GM12864 (cell line): ENCODE measurements around the gene MAST2.

Experiments used
- DNase-seq: peaks from one replicate; pipeline ENCODE4 v3.0.0-alpha.2; 2011; ENCODE audit warnings: low read depth
- H3K4me3 ChIP-seq: 2 replicates; pipeline ENCODE4 v1.5.1; 2011; ENCODE audit warnings: mild to moderate bottlenecking, low read depth, low read length, control low read depth
- TF ChIP-seq, protein P1 (sequence below): IDR thresholded peaks from 2 replicates; pipeline ENCODE4 v1.5.1; 2011; ENCODE audit warnings: low read depth, mild to moderate bottlenecking, moderate library complexity, low read length, control low read depth, inconsistent platforms; ENCODE audit errors: missing control alignments

The MAST2 gene

DNA sequence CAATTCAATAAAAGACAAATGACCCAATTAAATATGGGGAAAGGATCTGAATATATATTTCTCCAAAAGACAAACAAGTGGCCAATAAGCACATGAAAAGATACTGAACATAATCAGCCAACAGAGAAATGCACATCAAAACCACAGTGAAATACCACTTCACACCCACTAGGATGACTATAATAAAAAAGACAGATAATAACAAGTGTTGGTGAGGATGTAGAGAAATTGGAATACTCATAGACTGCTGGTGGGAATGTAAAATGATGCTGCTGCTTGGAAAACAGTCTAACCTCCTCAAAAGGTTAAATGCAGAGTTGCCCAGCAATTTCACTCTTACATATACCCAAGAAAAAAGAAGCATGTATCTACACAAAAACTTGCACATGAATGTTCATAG is 280.2 kb downstream of the MAST2 start:
- no peak overlapping the region for H3K4me3 ChIP-seq
- no peak for DNase-seq
- TF ChIP-seq, protein P1, sequence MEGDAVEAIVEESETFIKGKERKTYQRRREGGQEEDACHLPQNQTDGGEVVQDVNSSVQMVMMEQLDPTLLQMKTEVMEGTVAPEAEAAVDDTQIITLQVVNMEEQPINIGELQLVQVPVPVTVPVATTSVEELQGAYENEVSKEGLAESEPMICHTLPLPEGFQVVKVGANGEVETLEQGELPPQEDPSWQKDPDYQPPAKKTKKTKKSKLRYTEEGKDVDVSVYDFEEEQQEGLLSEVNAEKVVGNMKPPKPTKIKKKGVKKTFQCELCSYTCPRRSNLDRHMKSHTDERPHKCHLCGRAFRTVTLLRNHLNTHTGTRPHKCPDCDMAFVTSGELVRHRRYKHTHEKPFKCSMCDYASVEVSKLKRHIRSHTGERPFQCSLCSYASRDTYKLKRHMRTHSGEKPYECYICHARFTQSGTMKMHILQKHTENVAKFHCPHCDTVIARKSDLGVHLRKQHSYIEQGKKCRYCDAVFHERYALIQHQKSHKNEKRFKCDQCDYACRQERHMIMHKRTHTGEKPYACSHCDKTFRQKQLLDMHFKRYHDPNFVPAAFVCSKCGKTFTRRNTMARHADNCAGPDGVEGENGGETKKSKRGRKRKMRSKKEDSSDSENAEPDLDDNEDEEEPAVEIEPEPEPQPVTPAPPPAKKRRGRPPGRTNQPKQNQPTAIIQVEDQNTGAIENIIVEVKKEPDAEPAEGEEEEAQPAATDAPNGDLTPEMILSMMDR: no peak

DNA sequence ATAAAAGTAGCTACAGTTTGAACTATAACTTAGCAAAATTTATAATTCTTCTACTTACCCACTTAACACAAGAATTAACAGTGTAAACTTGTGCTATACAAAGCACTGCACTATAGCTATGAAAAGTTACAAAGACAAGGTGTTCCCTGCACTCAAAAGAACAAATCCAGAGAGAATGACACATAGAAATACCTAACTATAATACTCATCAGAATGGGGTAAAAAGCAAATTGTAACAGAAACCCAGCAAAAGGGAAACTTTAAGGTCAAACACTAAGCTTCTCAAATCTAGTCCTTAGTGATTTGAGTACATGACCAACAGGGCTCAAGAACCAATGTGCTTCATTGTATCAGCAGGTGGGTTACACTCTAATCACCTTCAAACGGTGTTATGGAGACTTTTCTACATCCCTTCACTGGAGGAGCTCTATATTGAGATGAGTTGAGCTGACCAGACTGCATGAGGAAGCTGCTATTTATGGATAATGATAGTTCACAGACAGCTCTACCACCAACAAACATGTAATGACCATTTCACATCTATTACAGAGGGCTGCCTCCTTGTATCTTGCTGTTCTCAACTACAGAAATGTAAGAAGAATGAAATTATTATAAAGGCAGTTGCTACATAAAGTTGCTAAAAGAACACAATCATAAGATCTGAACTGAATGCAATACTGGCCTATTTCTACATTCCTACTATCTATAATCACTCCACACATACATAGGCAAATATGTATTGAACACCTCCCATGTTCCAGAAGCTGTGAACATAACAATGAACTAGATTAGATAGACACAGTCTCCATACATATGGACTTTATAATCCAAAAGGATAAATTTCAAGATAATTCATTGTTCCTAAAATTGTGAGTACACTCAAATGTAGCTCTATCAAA is 281.4 kb downstream of the MAST2 start:
- DNase-seq: no peak
- no peak overlapping the region for H3K4me3 ChIP-seq
- TF ChIP-seq, protein P1: no peak
